ENCODE data around the gene ARVCF. TPM values are rescaled to one million over a fixed set of nuclear protein-coding genes. Genes with fewer than 3 reads are reported as not detected.

ARVCF gene
- total and polyA plus RNA-seq, 9 of the 15 experiments (the other 6 are each of a cell fraction or from before 2014, with no cell fraction given) = 0.03 to 97.4 (median 15.6) TPM

GRCh38 chr22:19959043-19959586, 57.5 kb downstream of the ARVCF start (continued):
- TF ChIP-seq UBTF (IDR thresholded peaks at IDR 0.05; ENCODE audit: borderline replicate concordance in 1 of 2, low read depth in 2 of 2, low read length in 2 of 2) (peak in 1 of 2 experiments; percentile 50; a peak in 1 of 4 replicates), MAX (CRISPR knock-in tag; IDR thresholded peaks at IDR 0.05) (no peak), MBD2 (IDR thresholded peaks at IDR 0.05; ENCODE audit: borderline replicate concordance, low read depth) (peak; percentile 29; the same call in 1 of the 2 replicates), PHF8 (IDR thresholded peaks at IDR 0.05; ENCODE audit: borderline replicate concordance, low read length) (peak; percentile 30; the same call in 1 of the 2 replicates), POLR2B (IDR thresholded peaks at IDR 0.05; ENCODE audit: low read depth, partially characterized antibody) (peak; percentile 52)
- TF ChIP-seq, protein P1, sequence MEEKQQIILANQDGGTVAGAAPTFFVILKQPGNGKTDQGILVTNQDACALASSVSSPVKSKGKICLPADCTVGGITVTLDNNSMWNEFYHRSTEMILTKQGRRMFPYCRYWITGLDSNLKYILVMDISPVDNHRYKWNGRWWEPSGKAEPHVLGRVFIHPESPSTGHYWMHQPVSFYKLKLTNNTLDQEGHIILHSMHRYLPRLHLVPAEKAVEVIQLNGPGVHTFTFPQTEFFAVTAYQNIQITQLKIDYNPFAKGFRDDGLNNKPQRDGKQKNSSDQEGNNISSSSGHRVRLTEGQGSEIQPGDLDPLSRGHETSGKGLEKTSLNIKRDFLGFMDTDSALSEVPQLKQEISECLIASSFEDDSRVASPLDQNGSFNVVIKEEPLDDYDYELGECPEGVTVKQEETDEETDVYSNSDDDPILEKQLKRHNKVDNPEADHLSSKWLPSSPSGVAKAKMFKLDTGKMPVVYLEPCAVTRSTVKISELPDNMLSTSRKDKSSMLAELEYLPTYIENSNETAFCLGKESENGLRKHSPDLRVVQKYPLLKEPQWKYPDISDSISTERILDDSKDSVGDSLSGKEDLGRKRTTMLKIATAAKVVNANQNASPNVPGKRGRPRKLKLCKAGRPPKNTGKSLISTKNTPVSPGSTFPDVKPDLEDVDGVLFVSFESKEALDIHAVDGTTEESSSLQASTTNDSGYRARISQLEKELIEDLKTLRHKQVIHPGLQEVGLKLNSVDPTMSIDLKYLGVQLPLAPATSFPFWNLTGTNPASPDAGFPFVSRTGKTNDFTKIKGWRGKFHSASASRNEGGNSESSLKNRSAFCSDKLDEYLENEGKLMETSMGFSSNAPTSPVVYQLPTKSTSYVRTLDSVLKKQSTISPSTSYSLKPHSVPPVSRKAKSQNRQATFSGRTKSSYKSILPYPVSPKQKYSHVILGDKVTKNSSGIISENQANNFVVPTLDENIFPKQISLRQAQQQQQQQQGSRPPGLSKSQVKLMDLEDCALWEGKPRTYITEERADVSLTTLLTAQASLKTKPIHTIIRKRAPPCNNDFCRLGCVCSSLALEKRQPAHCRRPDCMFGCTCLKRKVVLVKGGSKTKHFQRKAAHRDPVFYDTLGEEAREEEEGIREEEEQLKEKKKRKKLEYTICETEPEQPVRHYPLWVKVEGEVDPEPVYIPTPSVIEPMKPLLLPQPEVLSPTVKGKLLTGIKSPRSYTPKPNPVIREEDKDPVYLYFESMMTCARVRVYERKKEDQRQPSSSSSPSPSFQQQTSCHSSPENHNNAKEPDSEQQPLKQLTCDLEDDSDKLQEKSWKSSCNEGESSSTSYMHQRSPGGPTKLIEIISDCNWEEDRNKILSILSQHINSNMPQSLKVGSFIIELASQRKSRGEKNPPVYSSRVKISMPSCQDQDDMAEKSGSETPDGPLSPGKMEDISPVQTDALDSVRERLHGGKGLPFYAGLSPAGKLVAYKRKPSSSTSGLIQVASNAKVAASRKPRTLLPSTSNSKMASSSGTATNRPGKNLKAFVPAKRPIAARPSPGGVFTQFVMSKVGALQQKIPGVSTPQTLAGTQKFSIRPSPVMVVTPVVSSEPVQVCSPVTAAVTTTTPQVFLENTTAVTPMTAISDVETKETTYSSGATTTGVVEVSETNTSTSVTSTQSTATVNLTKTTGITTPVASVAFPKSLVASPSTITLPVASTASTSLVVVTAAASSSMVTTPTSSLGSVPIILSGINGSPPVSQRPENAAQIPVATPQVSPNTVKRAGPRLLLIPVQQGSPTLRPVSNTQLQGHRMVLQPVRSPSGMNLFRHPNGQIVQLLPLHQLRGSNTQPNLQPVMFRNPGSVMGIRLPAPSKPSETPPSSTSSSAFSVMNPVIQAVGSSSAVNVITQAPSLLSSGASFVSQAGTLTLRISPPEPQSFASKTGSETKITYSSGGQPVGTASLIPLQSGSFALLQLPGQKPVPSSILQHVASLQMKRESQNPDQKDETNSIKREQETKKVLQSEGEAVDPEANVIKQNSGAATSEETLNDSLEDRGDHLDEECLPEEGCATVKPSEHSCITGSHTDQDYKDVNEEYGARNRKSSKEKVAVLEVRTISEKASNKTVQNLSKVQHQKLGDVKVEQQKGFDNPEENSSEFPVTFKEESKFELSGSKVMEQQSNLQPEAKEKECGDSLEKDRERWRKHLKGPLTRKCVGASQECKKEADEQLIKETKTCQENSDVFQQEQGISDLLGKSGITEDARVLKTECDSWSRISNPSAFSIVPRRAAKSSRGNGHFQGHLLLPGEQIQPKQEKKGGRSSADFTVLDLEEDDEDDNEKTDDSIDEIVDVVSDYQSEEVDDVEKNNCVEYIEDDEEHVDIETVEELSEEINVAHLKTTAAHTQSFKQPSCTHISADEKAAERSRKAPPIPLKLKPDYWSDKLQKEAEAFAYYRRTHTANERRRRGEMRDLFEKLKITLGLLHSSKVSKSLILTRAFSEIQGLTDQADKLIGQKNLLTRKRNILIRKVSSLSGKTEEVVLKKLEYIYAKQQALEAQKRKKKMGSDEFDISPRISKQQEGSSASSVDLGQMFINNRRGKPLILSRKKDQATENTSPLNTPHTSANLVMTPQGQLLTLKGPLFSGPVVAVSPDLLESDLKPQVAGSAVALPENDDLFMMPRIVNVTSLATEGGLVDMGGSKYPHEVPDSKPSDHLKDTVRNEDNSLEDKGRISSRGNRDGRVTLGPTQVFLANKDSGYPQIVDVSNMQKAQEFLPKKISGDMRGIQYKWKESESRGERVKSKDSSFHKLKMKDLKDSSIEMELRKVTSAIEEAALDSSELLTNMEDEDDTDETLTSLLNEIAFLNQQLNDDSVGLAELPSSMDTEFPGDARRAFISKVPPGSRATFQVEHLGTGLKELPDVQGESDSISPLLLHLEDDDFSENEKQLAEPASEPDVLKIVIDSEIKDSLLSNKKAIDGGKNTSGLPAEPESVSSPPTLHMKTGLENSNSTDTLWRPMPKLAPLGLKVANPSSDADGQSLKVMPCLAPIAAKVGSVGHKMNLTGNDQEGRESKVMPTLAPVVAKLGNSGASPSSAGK (IDR thresholded peaks at IDR 0.05) = no peak
- TF ChIP-seq, protein P2, sequence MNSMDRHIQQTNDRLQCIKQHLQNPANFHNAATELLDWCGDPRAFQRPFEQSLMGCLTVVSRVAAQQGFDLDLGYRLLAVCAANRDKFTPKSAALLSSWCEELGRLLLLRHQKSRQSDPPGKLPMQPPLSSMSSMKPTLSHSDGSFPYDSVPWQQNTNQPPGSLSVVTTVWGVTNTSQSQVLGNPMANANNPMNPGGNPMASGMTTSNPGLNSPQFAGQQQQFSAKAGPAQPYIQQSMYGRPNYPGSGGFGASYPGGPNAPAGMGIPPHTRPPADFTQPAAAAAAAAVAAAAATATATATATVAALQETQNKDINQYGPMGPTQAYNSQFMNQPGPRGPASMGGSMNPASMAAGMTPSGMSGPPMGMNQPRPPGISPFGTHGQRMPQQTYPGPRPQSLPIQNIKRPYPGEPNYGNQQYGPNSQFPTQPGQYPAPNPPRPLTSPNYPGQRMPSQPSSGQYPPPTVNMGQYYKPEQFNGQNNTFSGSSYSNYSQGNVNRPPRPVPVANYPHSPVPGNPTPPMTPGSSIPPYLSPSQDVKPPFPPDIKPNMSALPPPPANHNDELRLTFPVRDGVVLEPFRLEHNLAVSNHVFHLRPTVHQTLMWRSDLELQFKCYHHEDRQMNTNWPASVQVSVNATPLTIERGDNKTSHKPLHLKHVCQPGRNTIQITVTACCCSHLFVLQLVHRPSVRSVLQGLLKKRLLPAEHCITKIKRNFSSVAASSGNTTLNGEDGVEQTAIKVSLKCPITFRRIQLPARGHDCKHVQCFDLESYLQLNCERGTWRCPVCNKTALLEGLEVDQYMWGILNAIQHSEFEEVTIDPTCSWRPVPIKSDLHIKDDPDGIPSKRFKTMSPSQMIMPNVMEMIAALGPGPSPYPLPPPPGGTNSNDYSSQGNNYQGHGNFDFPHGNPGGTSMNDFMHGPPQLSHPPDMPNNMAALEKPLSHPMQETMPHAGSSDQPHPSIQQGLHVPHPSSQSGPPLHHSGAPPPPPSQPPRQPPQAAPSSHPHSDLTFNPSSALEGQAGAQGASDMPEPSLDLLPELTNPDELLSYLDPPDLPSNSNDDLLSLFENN (IDR thresholded peaks at IDR 0.05; ENCODE audit: low read depth in 2 of 2, low read length in 2 of 2) = 0 out of 4 replicates have a peak, but pooled peaks of 1 of the 2 experiments have one; percentile 10

Data from K562 (cell line).